22Rv1 (cell line): ENCODE data around the gene CCNG1.

Experiments used
- ZFX ChIP-seq: fragments of 450-650 bp; IDR thresholded peaks from 2 replicates; pipeline ENCODE4 v1.6.1; 2017; ENCODE audit warnings: antibody characterized with exemption, borderline replicate concordance
- TF ChIP-seq, protein P1 (sequence below): fragments of 450-650 bp; IDR thresholded peaks from 2 replicates; pipeline ENCODE4 v1.5.1; 2017; ENCODE audit warnings: mild to moderate bottlenecking

DNA sequence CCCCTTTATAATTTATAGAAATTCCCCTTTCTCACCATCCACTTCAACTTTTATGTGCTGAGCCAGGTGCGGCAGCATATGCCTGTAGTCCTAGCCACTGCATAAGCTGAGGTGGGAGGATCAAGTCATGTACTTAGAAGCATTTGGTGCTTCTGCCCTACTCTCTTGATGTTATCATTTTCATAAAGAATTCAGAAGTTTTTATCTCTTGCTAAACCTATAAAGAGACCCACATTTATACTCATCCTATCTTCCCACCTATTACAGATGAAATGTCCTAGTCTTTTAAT is 41.5 kb downstream of the CCNG1 start:
- TF ChIP-seq, protein P1, sequence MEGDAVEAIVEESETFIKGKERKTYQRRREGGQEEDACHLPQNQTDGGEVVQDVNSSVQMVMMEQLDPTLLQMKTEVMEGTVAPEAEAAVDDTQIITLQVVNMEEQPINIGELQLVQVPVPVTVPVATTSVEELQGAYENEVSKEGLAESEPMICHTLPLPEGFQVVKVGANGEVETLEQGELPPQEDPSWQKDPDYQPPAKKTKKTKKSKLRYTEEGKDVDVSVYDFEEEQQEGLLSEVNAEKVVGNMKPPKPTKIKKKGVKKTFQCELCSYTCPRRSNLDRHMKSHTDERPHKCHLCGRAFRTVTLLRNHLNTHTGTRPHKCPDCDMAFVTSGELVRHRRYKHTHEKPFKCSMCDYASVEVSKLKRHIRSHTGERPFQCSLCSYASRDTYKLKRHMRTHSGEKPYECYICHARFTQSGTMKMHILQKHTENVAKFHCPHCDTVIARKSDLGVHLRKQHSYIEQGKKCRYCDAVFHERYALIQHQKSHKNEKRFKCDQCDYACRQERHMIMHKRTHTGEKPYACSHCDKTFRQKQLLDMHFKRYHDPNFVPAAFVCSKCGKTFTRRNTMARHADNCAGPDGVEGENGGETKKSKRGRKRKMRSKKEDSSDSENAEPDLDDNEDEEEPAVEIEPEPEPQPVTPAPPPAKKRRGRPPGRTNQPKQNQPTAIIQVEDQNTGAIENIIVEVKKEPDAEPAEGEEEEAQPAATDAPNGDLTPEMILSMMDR, result no peak
- TF ChIP-seq ZFX, result no peak
